ENCODE results near the gene CLIC3.

DNA sequence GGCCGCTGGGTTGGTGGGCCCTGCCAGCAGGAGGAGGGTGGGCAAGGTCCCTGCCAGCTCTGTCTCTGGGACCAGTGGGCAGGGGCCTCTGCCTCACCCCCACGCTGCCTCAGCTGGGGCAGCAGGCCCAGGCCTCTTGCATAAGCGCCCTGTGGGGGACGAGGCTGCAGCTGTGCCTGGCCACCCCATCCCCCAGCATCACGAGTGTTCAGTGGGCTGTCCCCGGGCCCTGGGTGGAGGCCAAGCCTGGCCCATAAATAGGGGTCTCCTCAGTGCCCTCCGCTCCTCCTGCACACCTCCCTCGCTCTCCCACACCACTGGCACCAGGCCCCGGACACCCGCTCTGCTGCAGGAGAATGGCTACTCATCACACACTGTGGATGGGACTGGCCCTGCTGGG, 19.1 kb downstream of the CLIC3 start, which contains the start of gene PTGDS:
- TF ChIP-seq, protein P1, sequence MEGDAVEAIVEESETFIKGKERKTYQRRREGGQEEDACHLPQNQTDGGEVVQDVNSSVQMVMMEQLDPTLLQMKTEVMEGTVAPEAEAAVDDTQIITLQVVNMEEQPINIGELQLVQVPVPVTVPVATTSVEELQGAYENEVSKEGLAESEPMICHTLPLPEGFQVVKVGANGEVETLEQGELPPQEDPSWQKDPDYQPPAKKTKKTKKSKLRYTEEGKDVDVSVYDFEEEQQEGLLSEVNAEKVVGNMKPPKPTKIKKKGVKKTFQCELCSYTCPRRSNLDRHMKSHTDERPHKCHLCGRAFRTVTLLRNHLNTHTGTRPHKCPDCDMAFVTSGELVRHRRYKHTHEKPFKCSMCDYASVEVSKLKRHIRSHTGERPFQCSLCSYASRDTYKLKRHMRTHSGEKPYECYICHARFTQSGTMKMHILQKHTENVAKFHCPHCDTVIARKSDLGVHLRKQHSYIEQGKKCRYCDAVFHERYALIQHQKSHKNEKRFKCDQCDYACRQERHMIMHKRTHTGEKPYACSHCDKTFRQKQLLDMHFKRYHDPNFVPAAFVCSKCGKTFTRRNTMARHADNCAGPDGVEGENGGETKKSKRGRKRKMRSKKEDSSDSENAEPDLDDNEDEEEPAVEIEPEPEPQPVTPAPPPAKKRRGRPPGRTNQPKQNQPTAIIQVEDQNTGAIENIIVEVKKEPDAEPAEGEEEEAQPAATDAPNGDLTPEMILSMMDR (IDR thresholded peaks at IDR 0.05), result no peak
- TF ChIP-seq POLR2A (IDR thresholded peaks at IDR 0.05), result no peak

Measured in Peyer's patch (tissue), 4 donors.